H4 (cell line): ENCODE results near the gene SULT1A3. TPM values are rescaled to one million over a fixed set of nuclear protein-coding genes. Genes with fewer than 3 reads are reported as not detected.

ENCODE experiments used
- total RNA-seq: library from RNA; depleted of rRNA; stranded (reverse); fragments of >200 nt; shearing (Covaris generic); gene quantifications from 2 replicates; pipeline ENCODE4 v1.2.3, GENCODE V29; 2014; rRNA removed

Gene SULT1A3
- total RNA-seq, 1 experiment from 2014 or later: 2.3 TPM

Other genes starting within 250 kb of the SULT1A3 start
- 60.8 and 85.4 TPM in 2 replicates for gene TMEM219, start 237.2 kb upstream of the SULT1A3 start, total RNA-seq
- gene TAOK2, start 225.4 kb upstream of the SULT1A3 start, total RNA-seq: 11.6 and 17.2 TPM in 2 replicates
- 18.2 and 24.8 TPM in 2 replicates for gene HIRIP3, start 203.6 kb upstream of the SULT1A3 start, total RNA-seq
- gene INO80E, start 203.0 kb upstream of the SULT1A3 start, total RNA-seq: 85.3 and 87.1 TPM in 2 replicates
- gene DOC2A, start 188.2 kb upstream of the SULT1A3 start, total RNA-seq: 0.12 TPM in 1 of 2 replicates, not detected in the other
- not detected in 2 replicates for gene C16orf92, start 176.1 kb upstream of the SULT1A3 start, total RNA-seq
- gene TLCD3B, start 168.0 kb upstream of the SULT1A3 start, total RNA-seq: 0.04 TPM in 1 of 2 replicates, not detected in the other
- 1,896 and 1,920 TPM in 2 replicates for gene ALDOA, start 133.5 kb upstream of the SULT1A3 start, total RNA-seq
- gene PPP4C, start 123.3 kb upstream of the SULT1A3 start, total RNA-seq: 117 and 139 TPM in 2 replicates
- not detected in 2 replicates for gene TBX6, start 107.3 kb upstream of the SULT1A3 start, total RNA-seq
- gene YPEL3, start 103.0 kb upstream of the SULT1A3 start, total RNA-seq: 4.1 and 6.7 TPM in 2 replicates
- not detected in 2 replicates for gene GDPD3, start 85.7 kb upstream of the SULT1A3 start, total RNA-seq
- gene MAPK3, start 76.0 kb upstream of the SULT1A3 start, total RNA-seq: 18.3 and 26.6 TPM in 2 replicates
- gene CORO1A, start 15.7 kb upstream of the SULT1A3 start, total RNA-seq: 7.3 and 7.9 TPM in 2 replicates
- 177 and 278 TPM in 2 replicates for gene BOLA2B, start 5.6 kb upstream of the SULT1A3 start, total RNA-seq
- gene SLX1A, start 5.4 kb upstream of the SULT1A3 start, total RNA-seq: 24.7 and 61.0 TPM in 2 replicates
- 0.43 and 0.46 TPM in 2 replicates for gene NPIPB13, start 49.2 kb downstream of the SULT1A3 start, total RNA-seq
- gene CD2BP2, start 156.1 kb downstream of the SULT1A3 start, total RNA-seq: 42.7 and 53.6 TPM in 2 replicates
- 10.4 and 15.9 TPM in 2 replicates for gene TBC1D10B, start 171.2 kb downstream of the SULT1A3 start, total RNA-seq
- not detected in 2 replicates for gene MYL11, start 175.5 kb downstream of the SULT1A3 start, total RNA-seq
- not detected in 2 replicates for gene SEPTIN1, start 183.3 kb downstream of the SULT1A3 start, total RNA-seq
- gene ZNF48, start 196.2 kb downstream of the SULT1A3 start, total RNA-seq: 4.1 and 7.4 TPM in 2 replicates
- gene ZNF771, start 208.4 kb downstream of the SULT1A3 start, total RNA-seq: 12.0 and 24.3 TPM in 2 replicates
- gene DCTPP1, start 230.8 kb downstream of the SULT1A3 start, total RNA-seq: 11.0 and 28.9 TPM in 2 replicates
- 7.3 and 8.9 TPM in 2 replicates for gene SEPHS2, start 246.6 kb downstream of the SULT1A3 start, total RNA-seq